Activated T-cell treated with anti-CD3 and anti-CD28 coated beads, Interleukin-2, amount 50 U/mL, for 4 hours (primary cell): Measurements from ENCODE around the gene PIGS. TPM values are rescaled to one million over a fixed set of nuclear protein-coding genes. Genes with fewer than 3 reads are reported as not detected.

ENCODE experiments used
- ATAC-seq, 2 donors: fragments of 200-7000 bp; cut with Tn5 transposase; one replicate each; pipeline ENCODE4 v1.10.0; 2021
- DNase-seq: peaks from one replicate; pipeline ENCODE4 v3.0.0-alpha.2; 2020
- H3K27me3 Mint-ChIP-seq: one replicate; pipeline ENCODE4 v1.8.0; 2021; ENCODE audit warnings: low read depth, mixed read lengths
- H3K36me3 Mint-ChIP-seq: one replicate; pipeline ENCODE4 v1.8.0; 2022; ENCODE audit warnings: mixed read lengths; ENCODE audit not compliant: insufficient read depth
- H3K4me1 Mint-ChIP-seq: one replicate; pipeline ENCODE4 v1.8.0; 2021; ENCODE audit warnings: low read depth, mixed read lengths
- H3K4me3 Mint-ChIP-seq: one replicate; pipeline ENCODE4 v1.8.0; 2021; ENCODE audit warnings: mild to moderate bottlenecking, moderate library complexity, mixed read lengths
- H3K9me3 Mint-ChIP-seq: one replicate; pipeline ENCODE4 v1.8.0; 2021; ENCODE audit warnings: mixed read lengths
- total RNA-seq, 3 donors: library from RNA; stranded (reverse); gene quantifications; one replicate each; pipeline ENCODE4 v1.2.1, GENCODE V29; 2021

The PIGS gene
- total RNA-seq, 3 donors from 2014 or later = 47.0 to 49.9 (median 48.3) TPM

- ATAC-seq = no peak
- no peak overlapping the region for H3K4me3 Mint-ChIP-seq
Measured at GRCh38 chr17:28536532-28537218, 34.6 kb downstream of the PIGS start.

GRCh38 chr17:28534740-28535375 lies 36.5 kb downstream of the PIGS start:
- Mint-ChIP-seq H3K9me3 (no peaks in the 10 kb centered on the region), H3K27me3 (peaks cover 1% of the 10 kb centered on the region), H3K4me1 (no peaks in the 10 kb centered on the region), H3K36me3 (no peaks in the 10 kb centered on the region), H3K4me3 (no peak overlapping the region)
- DNase-seq = no peak
- ATAC-seq = no peak

More at GRCh38 chr17:28536532-28537218, 34.6 kb downstream of the PIGS start:
- no peak for DNase-seq
- Mint-ChIP-seq H3K4me1 (no peaks in the 10 kb centered on the region), H3K27me3 (peaks cover 1% of the 10 kb centered on the region), H3K9me3 (no peaks in the 10 kb centered on the region), H3K36me3 (no peaks in the 10 kb centered on the region)

- Mint-ChIP-seq H3K4me3 (no peak overlapping the region), H3K4me1 (no peaks in the 10 kb centered on the region), H3K36me3 (no peaks in the 10 kb centered on the region), H3K27me3 (peaks cover 1% of the 10 kb centered on the region), H3K9me3 (no peaks in the 10 kb centered on the region)
- no peak for DNase-seq
- ATAC-seq = no peak
Measured at GRCh38 chr17:28533091-28533807, 38.1 kb downstream of the PIGS start.

- no peak for ATAC-seq
- Mint-ChIP-seq H3K9me3 (no peaks in the 10 kb centered on the region), H3K4me3 (no peak overlapping the region)
Measured at GRCh38 chr17:28532050-28532960, 39.0 kb downstream of the PIGS start.

GRCh38 chr17:28530926-28531325 lies 40.4 kb downstream of the PIGS start:
- no peaks in the 10 kb centered on the region for H3K9me3 Mint-ChIP-seq
- H3K27me3 Mint-ChIP-seq = no peaks in the 10 kb centered on the region
- no peak for DNase-seq
- H3K4me3 Mint-ChIP-seq = no peak overlapping the region
- no peaks in the 10 kb centered on the region for H3K36me3 Mint-ChIP-seq
- ATAC-seq = no peak
- no peaks in the 10 kb centered on the region for H3K4me1 Mint-ChIP-seq

More at GRCh38 chr17:28532050-28532960, 39.0 kb downstream of the PIGS start:
- no peak for DNase-seq
- Mint-ChIP-seq H3K4me1 (no peaks in the 10 kb centered on the region), H3K36me3 (no peaks in the 10 kb centered on the region), H3K27me3 (peaks cover 1% of the 10 kb centered on the region)

GRCh38 chr17:28530250-28530649 lies 41.1 kb downstream of the PIGS start:
- H3K4me1 Mint-ChIP-seq = no peaks in the 10 kb centered on the region
- H3K4me3 Mint-ChIP-seq = no peak overlapping the region
- no peak for ATAC-seq
- H3K36me3 Mint-ChIP-seq = no peaks in the 10 kb centered on the region
- no peaks in the 10 kb centered on the region for H3K9me3 Mint-ChIP-seq
- H3K27me3 Mint-ChIP-seq = no peaks in the 10 kb centered on the region
- DNase-seq = no peak

- no peaks in the 10 kb centered on the region for H3K4me1 Mint-ChIP-seq
- no peak overlapping the region for H3K4me3 Mint-ChIP-seq
- ATAC-seq = no peak
- no peak for DNase-seq
- no peaks in the 10 kb centered on the region for H3K9me3 Mint-ChIP-seq
- no peaks in the 10 kb centered on the region for H3K36me3 Mint-ChIP-seq
- H3K27me3 Mint-ChIP-seq = no peaks in the 10 kb centered on the region
Measured at GRCh38 chr17:28529013-28529400, 42.3 kb downstream of the PIGS start.

- no peak for DNase-seq
- Mint-ChIP-seq H3K4me3 (no peak overlapping the region), H3K27me3 (no peaks in the 10 kb centered on the region), H3K9me3 (no peaks in the 10 kb centered on the region), H3K36me3 (no peaks in the 10 kb centered on the region), H3K4me1 (no peaks in the 10 kb centered on the region)
- ATAC-seq = no peak
Measured at GRCh38 chr17:28528327-28529012, 42.9 kb downstream of the PIGS start.

GRCh38 chr17:28527859-28528258 lies 43.5 kb downstream of the PIGS start:
- no peaks in the 10 kb centered on the region for H3K4me1 Mint-ChIP-seq
- DNase-seq (no peak), ATAC-seq (no peak)
- H3K4me3 Mint-ChIP-seq = no peak overlapping the region
- H3K36me3 Mint-ChIP-seq = no peaks in the 10 kb centered on the region
- no peaks in the 10 kb centered on the region for H3K9me3 Mint-ChIP-seq
- no peaks in the 10 kb centered on the region for H3K27me3 Mint-ChIP-seq

- no peak for DNase-seq
- H3K4me3 Mint-ChIP-seq = no peak overlapping the region
- H3K9me3 Mint-ChIP-seq = no peaks in the 10 kb centered on the region
Measured at GRCh38 chr17:28527181-28527681, 44.1 kb downstream of the PIGS start.

GRCh38 chr17:28526381-28526780 lies 44.9 kb downstream of the PIGS start:
- Mint-ChIP-seq H3K27me3 (no peaks in the 10 kb centered on the region), H3K9me3 (no peaks in the 10 kb centered on the region), H3K36me3 (no peaks in the 10 kb centered on the region), H3K4me3 (no peak overlapping the region), H3K4me1 (no peaks in the 10 kb centered on the region)
- ATAC-seq = peak in 1 of 2 donors; percentile 32
- DNase-seq = no peak

More at GRCh38 chr17:28527181-28527681, 44.1 kb downstream of the PIGS start:
- no peaks in the 10 kb centered on the region for H3K4me1 Mint-ChIP-seq
- H3K27me3 Mint-ChIP-seq = no peaks in the 10 kb centered on the region
- ATAC-seq = no peak
- H3K36me3 Mint-ChIP-seq = no peaks in the 10 kb centered on the region

GRCh38 chr17:28524476-28525424 lies 46.6 kb downstream of the PIGS start:
- Mint-ChIP-seq H3K4me3 (no peak overlapping the region), H3K27me3 (no peaks in the 10 kb centered on the region), H3K9me3 (no peaks in the 10 kb centered on the region), H3K4me1 (no peaks in the 10 kb centered on the region), H3K36me3 (no peaks in the 10 kb centered on the region)
- DNase-seq (no peak), ATAC-seq (no peak)

- H3K36me3 Mint-ChIP-seq = no peaks in the 10 kb centered on the region
- H3K27me3 Mint-ChIP-seq = no peaks in the 10 kb centered on the region
- DNase-seq = no peak
- H3K4me1 Mint-ChIP-seq = no peaks in the 10 kb centered on the region
- ATAC-seq = no peak
- H3K9me3 Mint-ChIP-seq = no peaks in the 10 kb centered on the region
- H3K4me3 Mint-ChIP-seq = no peak overlapping the region
Measured at GRCh38 chr17:28523876-28524275, 47.4 kb downstream of the PIGS start.
